ENCODE results near the gene PTPRG.

PTPRG gene

GRCh38 chr3:62142331-62143085, 581.1 kb downstream of the PTPRG start:
- no peak for DNase-seq

DNA sequence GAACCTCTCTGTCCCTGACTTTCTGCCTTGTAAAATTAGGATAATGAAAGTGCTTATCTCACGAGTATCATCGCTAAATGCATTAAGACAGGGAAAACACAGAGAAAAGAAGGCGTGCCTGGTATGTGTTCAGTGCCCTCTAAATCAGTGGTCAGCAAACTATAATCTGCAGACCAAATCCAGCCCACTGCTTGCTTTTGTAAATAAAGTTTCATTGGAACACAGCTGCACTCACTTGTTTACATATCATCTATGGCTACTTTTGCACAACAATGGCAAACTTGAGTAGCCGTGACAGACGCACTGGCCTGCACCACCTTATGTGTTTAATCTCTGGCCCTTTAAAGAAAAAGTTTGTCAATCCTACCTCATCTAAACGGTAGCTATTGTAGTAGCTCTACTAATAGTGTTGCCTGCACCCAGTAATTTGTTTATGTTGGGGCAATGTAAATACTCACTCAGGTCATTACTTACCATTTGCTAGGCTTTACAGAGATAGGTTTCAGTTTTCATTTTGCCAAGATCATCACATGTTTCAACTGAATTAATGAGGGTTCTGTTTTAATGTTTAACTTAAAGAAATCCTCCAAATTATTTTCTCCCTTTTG, 582.6 kb downstream of the PTPRG start:
- no peak for DNase-seq

- no peak for DNase-seq
These were observed 583.1 kb downstream of the PTPRG start for GRCh38 chr3:62144482-62144881.

- DNase-seq, result no peak
These were observed 583.9 kb downstream of the PTPRG start for GRCh38 chr3:62145086-62145757.

- no peak for DNase-seq
These were observed 588.2 kb downstream of the PTPRG start for GRCh38 chr3:62149539-62149938.

- DNase-seq, result no peak
These were observed 588.6 kb downstream of the PTPRG start for GRCh38 chr3:62149962-62150361.

DNA sequence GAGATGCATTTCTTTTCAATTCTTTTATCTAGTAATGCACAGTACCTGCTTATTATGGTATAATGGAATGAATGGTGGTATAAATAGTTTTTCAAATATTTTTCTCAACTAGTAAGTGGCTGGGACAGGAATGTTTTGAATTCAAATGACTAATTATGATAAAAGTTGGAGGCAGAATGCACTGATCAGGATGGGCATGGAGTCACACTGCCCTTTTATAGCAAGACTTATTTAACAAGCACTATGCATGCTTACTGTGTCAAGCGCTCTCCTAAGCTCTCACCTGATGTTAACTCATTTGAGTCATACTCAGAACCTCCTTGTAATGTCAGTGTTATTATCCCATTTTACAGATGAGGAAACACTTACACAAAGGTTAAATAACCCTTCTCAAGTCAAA, 590.2 kb downstream of the PTPRG start:
- DNase-seq, result no peak

DNA sequence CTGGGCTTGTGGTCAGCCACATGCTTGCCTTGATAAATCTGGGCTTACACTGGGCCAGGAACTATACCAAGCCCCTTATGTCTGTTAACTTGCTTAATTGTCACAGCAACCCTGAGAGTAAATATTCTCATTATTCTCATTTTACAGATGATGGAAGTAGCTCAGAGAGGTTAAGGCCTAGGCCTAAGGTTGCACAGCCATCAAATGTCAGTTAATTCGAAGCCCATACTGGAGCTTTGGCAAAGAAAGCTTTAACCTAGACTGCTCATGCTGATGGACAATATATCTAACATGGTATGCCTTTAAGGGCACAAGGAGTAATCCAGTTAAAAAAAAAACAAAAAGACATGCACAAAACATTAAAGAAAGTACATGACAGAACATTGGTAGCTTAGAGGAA, 591.9 kb downstream of the PTPRG start:
- no peak for DNase-seq

DNA sequence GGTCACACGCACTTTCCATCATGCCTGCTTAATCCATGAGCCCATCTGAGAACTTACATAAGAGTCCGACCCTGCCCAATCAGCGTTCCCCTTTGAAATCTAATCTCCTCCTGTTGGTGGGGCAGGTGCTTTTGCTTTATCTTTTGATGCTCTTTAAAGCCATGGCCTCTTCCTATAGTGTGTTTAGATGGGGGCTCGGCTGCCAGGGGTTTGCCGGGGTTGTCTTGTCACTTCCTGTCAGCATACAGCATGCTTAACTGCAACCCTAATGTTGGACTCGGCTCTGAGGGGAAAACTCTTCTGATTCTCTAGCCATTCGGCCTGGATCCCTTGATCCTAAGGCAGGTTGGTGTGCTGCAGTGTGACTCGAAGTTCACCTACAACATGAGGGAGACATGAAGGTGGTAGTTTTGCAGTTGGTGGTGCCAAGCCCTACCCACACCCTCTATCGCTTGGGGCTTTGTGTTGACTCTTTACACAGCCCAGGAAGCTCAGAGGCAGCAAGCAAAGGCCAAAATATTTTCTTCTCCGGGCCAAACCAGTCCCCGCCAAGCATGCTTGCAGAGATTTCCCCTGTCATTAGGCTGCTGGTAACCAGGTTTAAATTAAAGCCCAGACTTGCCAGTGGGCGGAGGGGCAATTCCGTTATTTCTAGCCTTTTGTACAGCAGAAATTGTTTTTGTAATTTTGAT, 593.2 kb downstream of the PTPRG start:
- DNase-seq, result no peak

- DNase-seq, result no peak
These were observed 597.8 kb downstream of the PTPRG start for GRCh38 chr3:62159056-62159708.

- peak; percentile 5 to 49 for DNase-seq
These were observed 598.3 kb downstream of the PTPRG start for GRCh38 chr3:62159709-62160092.

- DNase-seq, result no peak
These were observed 600.0 kb downstream of the PTPRG start for GRCh38 chr3:62161371-62161770.

- no peak for DNase-seq
These were observed 602.8 kb downstream of the PTPRG start for GRCh38 chr3:62164196-62164595.

DNA sequence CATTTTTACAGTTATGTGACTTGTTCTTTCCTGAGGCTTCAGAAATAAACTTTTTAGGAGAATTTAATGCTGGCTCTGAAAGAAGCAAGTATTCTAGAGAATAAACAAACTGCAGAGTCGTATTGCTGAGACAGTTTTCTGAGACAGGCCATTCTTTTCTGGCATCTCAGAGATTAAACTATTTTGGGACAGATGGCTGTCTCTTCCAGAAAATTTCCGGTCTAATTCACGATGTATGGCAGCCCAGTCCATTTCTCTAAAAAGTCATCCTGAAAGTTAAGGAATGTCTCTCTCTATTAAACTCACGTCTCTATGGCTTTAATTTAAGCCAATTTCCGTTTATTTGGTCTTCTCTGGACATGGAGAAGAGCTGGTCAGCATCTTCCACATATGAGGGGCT, 603.4 kb downstream of the PTPRG start:
- no peak for DNase-seq

GRCh38 chr3:62167566-62168262, 606.3 kb downstream of the PTPRG start:
- DNase-seq, result peak; percentile 13 to 62

- DNase-seq, result no peak
These were observed 607.0 kb downstream of the PTPRG start for GRCh38 chr3:62168356-62168755.

DNA sequence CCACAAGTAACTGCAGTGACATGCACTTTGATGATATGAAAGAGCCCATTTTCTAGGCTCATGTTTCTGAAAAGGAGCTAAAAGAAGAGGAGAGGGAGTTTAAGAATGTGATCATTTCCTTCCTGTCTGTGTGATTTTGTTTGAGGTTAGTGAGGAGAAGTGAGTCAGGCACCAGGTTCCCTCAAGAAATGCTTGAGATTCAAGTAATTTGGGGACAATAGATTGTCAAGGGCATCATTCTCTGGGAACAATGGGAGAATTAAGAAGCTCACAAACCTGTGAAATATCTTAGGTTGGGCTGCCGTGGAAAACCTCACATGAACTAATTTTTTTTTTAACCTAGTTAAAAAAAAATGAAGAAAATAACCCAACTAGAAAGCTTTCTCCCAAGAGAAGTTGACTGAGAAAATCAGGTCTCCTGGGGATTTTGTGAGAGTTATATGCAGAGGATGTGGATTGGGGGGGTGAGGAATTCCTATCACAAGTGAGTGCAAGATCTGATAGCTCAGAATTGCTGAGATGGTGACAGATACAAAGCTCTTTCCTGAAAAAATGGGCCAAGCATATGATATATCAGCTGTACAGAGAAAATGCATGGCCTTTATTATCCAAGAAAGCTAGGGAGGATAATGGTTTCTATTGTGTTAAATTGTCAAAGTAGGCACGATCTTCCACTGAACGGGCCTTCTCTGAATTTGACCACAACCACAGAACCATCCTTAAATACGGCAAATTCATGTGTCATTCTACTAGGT, 608.7 kb downstream of the PTPRG start:
- no peak for DNase-seq

DNA sequence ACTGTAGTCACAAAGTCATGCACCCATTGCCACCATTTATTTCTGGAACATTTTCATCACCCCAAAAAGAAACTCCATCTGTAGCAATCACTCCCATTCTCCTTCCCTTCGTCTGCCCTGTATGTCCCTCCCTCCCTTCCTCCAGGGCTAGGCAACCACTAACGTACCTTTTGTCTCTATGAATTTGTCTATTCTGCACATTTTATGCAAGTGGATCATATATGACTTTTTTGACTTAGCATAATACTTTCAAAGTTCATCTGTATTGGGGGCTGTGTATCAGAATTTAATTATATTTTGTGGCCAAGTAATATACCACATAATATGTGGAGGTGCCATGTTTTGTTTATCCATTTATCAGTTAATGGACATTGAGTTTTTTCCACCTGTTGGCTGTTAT, 610.4 kb downstream of the PTPRG start:
- no peak for DNase-seq

DNA sequence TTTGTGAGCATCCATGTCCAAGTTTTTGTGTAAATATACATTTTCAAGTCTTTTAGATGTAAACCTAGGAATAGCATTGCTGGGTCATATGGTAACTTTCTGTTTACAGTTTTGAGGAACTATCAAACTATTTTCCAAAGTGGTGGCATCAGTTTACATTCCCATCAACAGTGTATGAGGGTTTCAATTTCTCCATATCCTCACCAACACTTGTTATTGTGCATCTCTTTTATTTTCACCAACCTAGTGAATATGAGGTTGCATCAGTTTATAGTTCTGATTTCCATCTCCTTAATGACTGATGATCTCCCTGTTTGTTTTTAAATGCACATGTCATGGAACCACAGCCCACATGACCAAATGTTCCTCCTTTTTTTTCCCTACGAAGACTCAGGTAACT, 610.8 kb downstream of the PTPRG start:
- no peak for DNase-seq

GRCh38 chr3:62173939-62174515, 612.7 kb downstream of the PTPRG start:
- no peak for DNase-seq

DNA sequence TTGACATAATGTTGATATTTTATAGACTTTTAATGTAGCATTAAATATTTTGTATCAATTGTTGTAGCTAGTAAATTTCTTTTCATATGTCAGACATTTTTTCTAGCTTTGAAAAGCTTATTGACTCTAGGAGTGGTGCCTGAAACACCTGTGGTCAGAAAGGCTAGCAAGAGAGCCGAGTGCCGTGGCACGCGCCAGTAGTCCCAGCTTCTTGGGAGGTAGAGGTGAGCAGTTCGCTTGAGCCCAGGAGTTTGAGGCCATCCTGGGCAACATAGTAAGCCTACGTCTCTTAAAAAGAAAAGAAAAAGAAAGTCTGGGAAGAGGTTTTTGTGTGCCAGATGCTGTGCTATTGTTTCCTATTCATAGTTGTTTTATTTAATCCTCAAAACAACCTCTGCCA, 613.8 kb downstream of the PTPRG start:
- no peak for DNase-seq
